Fibroblast of lung (primary cell): ENCODE results near the gene CFAP61.

ENCODE experiments used
- EZH2 ChIP-seq: IDR thresholded peaks from 2 replicates; pipeline ENCODE4 v1.5.1; 2012; ENCODE audit warnings: low read length, control low read depth, mild to moderate bottlenecking; ENCODE audit errors: missing control alignments
- TF ChIP-seq, protein P1 (sequence below), 2 donors: IDR thresholded peaks in 1 of 2; conservative IDR thresholded peaks in 1 of 2; 1 replicate in 1 of 2; 2 replicates in 1 of 2; pipeline ENCODE4 v1.5.1; 2011 to 2012; ENCODE audit warnings: low read length in 2 of 2, control low read depth in 1 of 2, inconsistent platforms in 1 of 2, low read depth in 1 of 2, mild to moderate bottlenecking in 1 of 2

DNA sequence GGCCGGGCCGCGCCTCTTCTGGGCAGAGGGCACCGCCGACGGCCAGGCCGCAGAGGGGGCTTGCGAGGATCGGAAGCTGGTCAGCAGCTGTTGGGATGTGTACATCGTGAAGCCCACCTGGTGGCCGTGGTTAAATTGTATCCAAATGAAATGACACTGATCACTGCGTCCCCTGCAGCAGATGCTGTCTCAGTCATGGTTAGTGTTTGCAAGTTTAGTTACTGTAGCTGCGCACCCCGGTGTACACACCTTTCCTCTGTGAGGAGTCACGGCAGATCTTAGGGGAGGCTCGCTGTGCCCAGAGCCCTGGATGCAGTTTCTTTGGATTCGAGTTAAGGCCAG, 34.5 kb upstream of the CFAP61 start:
- TF ChIP-seq, protein P1, sequence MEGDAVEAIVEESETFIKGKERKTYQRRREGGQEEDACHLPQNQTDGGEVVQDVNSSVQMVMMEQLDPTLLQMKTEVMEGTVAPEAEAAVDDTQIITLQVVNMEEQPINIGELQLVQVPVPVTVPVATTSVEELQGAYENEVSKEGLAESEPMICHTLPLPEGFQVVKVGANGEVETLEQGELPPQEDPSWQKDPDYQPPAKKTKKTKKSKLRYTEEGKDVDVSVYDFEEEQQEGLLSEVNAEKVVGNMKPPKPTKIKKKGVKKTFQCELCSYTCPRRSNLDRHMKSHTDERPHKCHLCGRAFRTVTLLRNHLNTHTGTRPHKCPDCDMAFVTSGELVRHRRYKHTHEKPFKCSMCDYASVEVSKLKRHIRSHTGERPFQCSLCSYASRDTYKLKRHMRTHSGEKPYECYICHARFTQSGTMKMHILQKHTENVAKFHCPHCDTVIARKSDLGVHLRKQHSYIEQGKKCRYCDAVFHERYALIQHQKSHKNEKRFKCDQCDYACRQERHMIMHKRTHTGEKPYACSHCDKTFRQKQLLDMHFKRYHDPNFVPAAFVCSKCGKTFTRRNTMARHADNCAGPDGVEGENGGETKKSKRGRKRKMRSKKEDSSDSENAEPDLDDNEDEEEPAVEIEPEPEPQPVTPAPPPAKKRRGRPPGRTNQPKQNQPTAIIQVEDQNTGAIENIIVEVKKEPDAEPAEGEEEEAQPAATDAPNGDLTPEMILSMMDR (conservative IDR thresholded peaks at IDR 0.05 in 1 of 2, IDR thresholded peaks at IDR 0.05 in 1 of 2; ENCODE audit: low read depth in 1 of 2, low read length in 2 of 2), result no peak
- no peak for TF ChIP-seq EZH2
